ENCODE data around the gene SMAD6. TPM values are rescaled to one million over a fixed set of nuclear protein-coding genes. Genes with fewer than 3 reads are reported as not detected.

Gene SMAD6
- total and polyA plus RNA-seq, 10 of the 15 experiments (the other 5 are each of a cell fraction or from before 2014, with no cell fraction given), result under 0.01 to 0.10 (median 0.03) TPM; not detected in 7

- BruUV-seq (replicated peaks), result no TSS peak
- ChIA-PET CTCF (interaction anchor here (1.1 to 1.5 kb wide), 3 partner anchors 10 to 151 kb away, joined by 3 to 4 read pairs (median 4); no protein-coding TSS in a partner anchor), SMC1A (ENCODE audit: uncharacterized antibody, unreplicated experiment) (no interaction called here), RAD21 (ENCODE audit: unreplicated experiment) (no interaction called here), POLR2A (no interaction called here)
- Histone ChIP-seq H3K79me2 (ENCODE audit: control insufficient read depth, insufficient read depth, low read length) (no peaks in the 10 kb centered on the region), H3K36me3 (ENCODE audit: control insufficient read depth in 2 of 2, insufficient read depth in 2 of 2, low read length in 1 of 2) (no peaks in the 10 kb centered on the region), H2AFZ (ENCODE audit: control insufficient read depth, low read depth, low read length) (peak overlapping the region; percentile 96), H4K20me1 (ENCODE audit: control insufficient read depth, insufficient read depth) (peaks cover 4% of the 10 kb centered on the region), H3K4me2 (ENCODE audit: control insufficient read depth, insufficient read depth) (peak overlapping the region; percentile 99), H3K27ac (ENCODE audit: control insufficient read depth, insufficient read depth) (no peak overlapping the region), H3K4me1 (ENCODE audit: control insufficient read depth, insufficient read depth, low read length) (peaks cover 16% of the 10 kb centered on the region), H3K4me3 (peak overlapping the region; percentile 93), H3K9me3 (replicated peaks; ENCODE audit: control insufficient read depth, insufficient read depth, low read length) (no peaks in the 10 kb centered on the region), H3K27me3 (replicated peaks in 1 of 2; ENCODE audit: control insufficient read depth in 2 of 2, insufficient read depth in 2 of 2, low read length in 1 of 2) (peaks cover 11 to 15% of the 10 kb centered on the region in 2 experiments), H3K9ac (ENCODE audit: control insufficient read depth, insufficient read depth, low read length) (peak overlapping the region; percentile 58; the same call in 1 of the 2 replicates)
- DNase-seq (ENCODE audit: low read depth, low spot score), result no peak
- no peak for FAIRE-seq
- WGBS (ENCODE audit: insufficient coverage, insufficient replicate concordance, low lambda C conversion rate, missing lambda C conversion rate), result under 1% methylated on average over 44 of the region's 68 CpGs
- intact Hi-C loops (cut with micrococcal nuclease; ENCODE audit: unreplicated experiment), result loop anchor here (5.0 to 10.0 kb wide), 2 partner anchors 71 to 86 kb away; no protein-coding TSS in a partner anchor
- in situ Hi-C loops (cut with MboI), result no loop called here
- ATAC-seq, result peak; percentile 86
- TF ChIP-seq ZBTB4 (CRISPR knock-in tag; IDR thresholded peaks at IDR 0.05) (no peak), USF2 (IDR thresholded peaks at IDR 0.05; ENCODE audit: borderline replicate concordance, low read depth, low read length) (no peak), TCF7 (IDR thresholded peaks at IDR 0.05; ENCODE audit: borderline replicate concordance) (no peak), MTA3 (IDR thresholded peaks at IDR 0.05; ENCODE audit: borderline replicate concordance, low read length) (no peak), STAT1 (conservative IDR thresholded peaks at IDR 0.05) (no peak), BCLAF1 (IDR thresholded peaks at IDR 0.05) (no peak), RB1 (IDR thresholded peaks at IDR 0.05; ENCODE audit: borderline replicate concordance) (peak; percentile 64; the same call in 1 of the 2 replicates), SKIL (IDR thresholded peaks at IDR 0.05; ENCODE audit: low read depth, poor library complexity, severe bottlenecking) (no peak), RUNX3 (IDR thresholded peaks at IDR 0.05; ENCODE audit: low read length) (no peak), IRF3 (IDR thresholded peaks at IDR 0.05) (no peak), SPI1 (IDR thresholded peaks at IDR 0.05; ENCODE audit: borderline replicate concordance, insufficient read depth, low read depth, low read length) (no peak), ZZZ3 (IDR thresholded peaks at IDR 0.05; ENCODE audit: control insufficient read depth, insufficient read length, low read depth) (no peak)
Observed at GRCh38 chr15:66700802-66701421, 1.1 kb upstream of the SMAD6 start.

Measured in GM12878 (cell line).